GM13976 (cell line): ENCODE measurements around the gene ACO2.

ENCODE experiments used
- DNase-seq: peaks from one replicate; pipeline ENCODE4 v3.0.0; 2012; ENCODE audit warnings: low spot score
- in situ Hi-C: fragments of 300-500 bp; cut with MboI; formaldehyde crosslinking; loops from one replicate; pipeline ENCODE4 v1.12.0; 2022; ENCODE audit warnings: low sequenced_read_pairs, mixed read lengths, inconsistent platforms; ENCODE audit not compliant: unreplicated experiment
- TF ChIP-seq, protein P1 (sequence below): IDR thresholded peaks from 2 replicates; pipeline ENCODE4 v1.5.1; 2012; ENCODE audit warnings: borderline replicate concordance, mild to moderate bottlenecking; ENCODE audit not compliant: insufficient read depth; ENCODE audit errors: extremely low read depth, missing control alignments, control extremely low read depth

The ACO2 gene

DNA sequence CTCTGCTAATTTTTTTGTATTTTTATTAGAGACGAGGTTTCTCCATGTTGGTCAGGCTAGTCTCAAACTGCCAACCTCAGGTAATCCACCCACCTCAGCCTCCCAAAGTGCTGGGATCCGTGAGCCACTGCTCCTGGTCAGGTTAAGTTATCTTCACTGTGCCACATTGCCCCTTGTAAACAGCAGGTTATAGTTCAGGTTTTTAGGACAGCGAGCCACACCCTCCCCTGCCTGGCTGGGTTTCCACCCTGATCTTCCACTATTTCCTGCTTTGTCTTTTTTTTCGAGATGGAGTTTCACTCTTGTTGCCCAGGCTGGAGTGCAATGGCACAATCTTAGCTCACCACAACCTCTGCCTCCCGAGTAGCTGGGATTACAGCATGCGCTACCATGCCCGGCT lies 16.1 kb downstream of the ACO2 start:
- in situ Hi-C loops: no loop called here
- no peak for DNase-seq
- TF ChIP-seq, protein P1, sequence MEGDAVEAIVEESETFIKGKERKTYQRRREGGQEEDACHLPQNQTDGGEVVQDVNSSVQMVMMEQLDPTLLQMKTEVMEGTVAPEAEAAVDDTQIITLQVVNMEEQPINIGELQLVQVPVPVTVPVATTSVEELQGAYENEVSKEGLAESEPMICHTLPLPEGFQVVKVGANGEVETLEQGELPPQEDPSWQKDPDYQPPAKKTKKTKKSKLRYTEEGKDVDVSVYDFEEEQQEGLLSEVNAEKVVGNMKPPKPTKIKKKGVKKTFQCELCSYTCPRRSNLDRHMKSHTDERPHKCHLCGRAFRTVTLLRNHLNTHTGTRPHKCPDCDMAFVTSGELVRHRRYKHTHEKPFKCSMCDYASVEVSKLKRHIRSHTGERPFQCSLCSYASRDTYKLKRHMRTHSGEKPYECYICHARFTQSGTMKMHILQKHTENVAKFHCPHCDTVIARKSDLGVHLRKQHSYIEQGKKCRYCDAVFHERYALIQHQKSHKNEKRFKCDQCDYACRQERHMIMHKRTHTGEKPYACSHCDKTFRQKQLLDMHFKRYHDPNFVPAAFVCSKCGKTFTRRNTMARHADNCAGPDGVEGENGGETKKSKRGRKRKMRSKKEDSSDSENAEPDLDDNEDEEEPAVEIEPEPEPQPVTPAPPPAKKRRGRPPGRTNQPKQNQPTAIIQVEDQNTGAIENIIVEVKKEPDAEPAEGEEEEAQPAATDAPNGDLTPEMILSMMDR: no peak

DNA sequence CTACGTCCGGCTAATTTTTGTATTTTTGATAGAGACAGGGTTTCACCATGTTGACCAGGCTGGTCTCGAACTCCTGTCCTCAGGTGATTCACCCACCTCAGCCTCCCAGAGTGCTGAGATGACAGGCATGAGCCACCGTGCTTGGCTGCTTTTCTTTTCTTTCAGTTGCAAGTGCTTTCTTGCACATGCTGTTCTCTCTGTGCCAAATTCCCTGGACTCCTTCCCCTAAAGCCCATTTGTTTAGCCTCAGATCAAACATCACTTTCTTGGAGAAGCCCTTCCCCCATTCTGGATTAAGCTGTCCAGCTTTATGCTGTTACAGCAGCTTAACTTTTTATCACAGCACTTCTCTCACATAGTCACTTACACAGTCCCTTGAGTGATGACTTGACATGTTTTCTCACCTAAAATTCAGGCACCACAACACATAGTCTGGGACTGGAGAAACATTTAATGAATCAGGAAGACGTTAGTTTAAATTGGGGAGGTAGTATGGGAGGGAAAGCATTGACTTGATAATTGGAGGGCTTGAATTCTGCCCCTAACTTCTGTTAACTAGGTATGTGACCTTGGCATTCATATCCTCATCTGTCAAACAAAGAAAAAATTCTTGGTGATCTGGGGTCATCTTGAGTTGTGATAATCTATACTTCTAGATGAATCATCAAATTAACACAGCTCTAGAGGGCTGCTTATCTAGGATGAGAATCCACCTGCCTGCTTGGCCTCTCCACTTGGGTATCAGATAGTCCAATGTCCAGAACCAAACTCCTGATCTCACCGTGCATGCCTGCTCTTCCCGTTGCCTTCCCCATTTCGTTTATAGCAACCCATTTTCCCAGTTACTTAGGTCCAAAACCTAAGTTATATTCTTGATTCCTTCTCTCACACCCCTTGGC lies 18.4 kb downstream of the ACO2 start:
- in situ Hi-C loops: no loop called here
- TF ChIP-seq, protein P1: no peak
- no peak for DNase-seq

DNA sequence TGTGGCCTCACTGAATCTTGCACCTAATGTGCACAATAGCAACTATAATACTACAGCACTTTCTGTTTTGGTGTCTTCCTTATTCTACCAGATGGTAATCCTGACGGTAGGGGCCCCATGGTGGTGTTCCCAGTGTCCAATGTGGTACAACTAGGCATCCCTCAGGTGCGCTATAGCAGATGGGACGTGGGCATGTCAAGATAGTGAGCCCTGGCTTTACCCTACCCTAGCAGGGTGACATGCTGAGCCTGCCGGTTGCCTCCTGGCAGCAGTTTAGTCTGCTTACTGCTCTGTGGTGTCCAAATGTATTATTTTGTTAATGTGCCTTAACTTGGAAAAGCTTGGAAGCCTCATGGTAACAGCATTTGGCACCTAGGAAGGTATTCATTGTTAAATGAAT lies 19.2 kb downstream of the ACO2 start:
- in situ Hi-C loops: no loop called here
- no peak for DNase-seq
- TF ChIP-seq, protein P1: no peak

DNA sequence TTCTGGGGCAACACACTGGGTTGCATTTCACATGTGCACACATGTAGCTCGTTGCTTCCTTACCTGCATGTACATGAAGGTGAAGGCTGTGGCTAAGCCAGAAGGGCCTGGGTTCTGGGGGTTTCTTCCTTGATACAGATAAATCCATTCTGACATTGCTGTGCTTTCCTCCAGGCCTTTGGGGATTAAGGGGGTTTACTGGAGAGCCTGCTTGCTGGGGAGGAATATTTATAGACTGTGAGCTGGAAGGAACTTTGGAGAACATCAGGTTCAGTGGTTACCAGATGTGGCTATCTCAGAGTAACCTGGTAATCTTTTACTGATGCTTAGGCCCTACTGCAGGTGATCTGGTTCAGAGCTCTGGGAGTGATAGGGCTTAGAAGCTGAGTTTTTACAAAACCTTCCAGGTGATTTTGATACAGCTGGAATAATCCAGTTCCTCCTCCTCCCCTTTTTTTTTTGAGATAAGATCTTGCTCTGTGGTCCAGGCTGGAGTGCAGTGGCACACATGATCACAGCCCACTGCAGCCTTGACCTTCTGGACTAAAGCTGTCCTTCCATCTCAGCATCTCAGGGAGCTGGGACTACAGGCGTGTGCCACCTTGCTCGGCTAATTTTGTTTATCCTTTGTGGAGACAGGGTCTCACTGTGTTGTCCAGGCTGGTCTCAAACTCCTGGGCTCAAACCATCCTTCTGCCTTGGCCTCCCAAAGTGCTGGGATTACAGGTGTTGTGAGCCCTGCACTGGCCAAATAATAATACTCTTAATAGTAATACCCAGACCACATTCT lies 19.9 kb downstream of the ACO2 start:
- DNase-seq: no peak
- in situ Hi-C loops: no loop called here
- TF ChIP-seq, protein P1: no peak

- DNase-seq: no peak
- in situ Hi-C loops: no loop called here
- TF ChIP-seq, protein P1: no peak
Measured at GRCh38 chr22:41491374-41492100, 22.6 kb downstream of the ACO2 start.

DNA sequence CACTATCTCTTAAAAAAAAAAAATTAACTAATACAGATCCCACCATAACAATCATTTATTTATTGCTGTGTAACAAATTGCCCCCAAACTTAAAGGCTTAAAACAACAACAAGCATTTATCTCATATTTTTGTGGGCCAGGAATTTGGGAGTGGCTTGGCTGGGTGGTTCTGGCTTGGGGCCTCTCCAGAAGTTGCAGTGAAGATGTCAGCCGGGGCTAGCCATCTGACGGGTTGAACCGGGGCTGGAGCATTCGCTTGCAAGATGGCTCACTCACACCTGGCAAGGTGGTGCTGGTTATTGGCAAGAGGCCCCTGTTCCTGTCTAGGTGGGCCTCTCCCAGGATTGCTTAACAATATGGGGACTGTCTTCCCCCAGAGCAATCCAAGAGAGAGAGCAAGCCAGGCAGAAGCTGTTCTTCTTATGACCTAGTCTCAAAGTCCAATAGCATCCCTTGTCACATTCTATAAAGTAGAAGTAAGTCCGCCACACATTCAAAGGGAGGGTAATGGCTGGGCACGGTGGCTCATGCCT lies 29.5 kb downstream of the ACO2 start:
- no peak for DNase-seq
- in situ Hi-C loops: no loop called here
- TF ChIP-seq, protein P1: no peak
